Fibroblast of villous mesenchyme (primary cell): ENCODE results near the gene CDH13. TPM values are rescaled to one million over a fixed set of nuclear protein-coding genes. Genes with fewer than 3 reads are reported as not detected.

Experiments
- DNase-seq: peaks from one replicate; pipeline ENCODE4 v3.0.0-alpha.2; 2010; ENCODE audit warnings: low read depth
- H3K4me3 ChIP-seq: 2 replicates; pipeline ENCODE4 v1.5.1; 2011; ENCODE audit warnings: low read depth, mild to moderate bottlenecking, low read length
- total RNA-seq: library from RNA; depleted of rRNA; stranded (reverse); fragments of >200 nt; gene quantifications from 2 replicates; pipeline ENCODE4 v1.2.3, GENCODE V29; 2012
- TF ChIP-seq, protein P1 (sequence below): IDR thresholded peaks from 2 replicates; pipeline ENCODE4 v1.5.1; 2012; ENCODE audit warnings: low read depth, mild to moderate bottlenecking, low read length; ENCODE audit not compliant: insufficient read depth

Gene CDH13
- total RNA-seq, 1 donor = 47.5 TPM

DNA sequence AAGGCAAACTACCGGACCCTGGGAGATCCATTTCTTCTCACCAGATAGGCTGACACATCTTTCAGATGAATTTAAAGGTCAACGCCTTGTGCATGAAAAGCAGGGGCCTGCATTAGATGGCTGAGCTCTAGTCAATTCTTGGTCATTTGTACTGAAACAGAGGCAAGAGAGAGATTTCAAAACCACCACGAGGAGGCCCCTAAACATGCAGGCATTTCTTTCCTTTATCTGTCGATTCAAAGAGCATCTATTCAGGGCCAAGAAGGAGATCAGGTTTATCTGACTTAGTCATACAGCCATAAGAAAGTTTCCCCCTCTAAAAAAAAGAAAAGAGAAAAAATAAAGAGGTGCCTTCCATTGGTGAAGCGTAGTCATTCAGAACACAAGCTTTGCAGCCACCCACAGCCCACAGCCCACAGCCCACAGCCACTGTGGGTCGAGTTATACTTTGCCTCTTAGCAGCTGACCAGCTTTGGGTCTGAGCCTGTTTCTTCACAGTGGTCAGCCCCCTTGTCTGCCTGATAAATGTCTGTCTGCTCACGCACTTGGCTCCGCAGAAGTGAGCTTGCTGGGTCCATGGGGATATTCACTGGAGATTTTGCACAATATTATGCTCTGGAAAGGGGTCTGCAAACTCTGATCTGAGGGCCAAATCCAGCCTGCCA is 207.5 kb downstream of the CDH13 start:
- no peak for DNase-seq
- TF ChIP-seq, protein P1, sequence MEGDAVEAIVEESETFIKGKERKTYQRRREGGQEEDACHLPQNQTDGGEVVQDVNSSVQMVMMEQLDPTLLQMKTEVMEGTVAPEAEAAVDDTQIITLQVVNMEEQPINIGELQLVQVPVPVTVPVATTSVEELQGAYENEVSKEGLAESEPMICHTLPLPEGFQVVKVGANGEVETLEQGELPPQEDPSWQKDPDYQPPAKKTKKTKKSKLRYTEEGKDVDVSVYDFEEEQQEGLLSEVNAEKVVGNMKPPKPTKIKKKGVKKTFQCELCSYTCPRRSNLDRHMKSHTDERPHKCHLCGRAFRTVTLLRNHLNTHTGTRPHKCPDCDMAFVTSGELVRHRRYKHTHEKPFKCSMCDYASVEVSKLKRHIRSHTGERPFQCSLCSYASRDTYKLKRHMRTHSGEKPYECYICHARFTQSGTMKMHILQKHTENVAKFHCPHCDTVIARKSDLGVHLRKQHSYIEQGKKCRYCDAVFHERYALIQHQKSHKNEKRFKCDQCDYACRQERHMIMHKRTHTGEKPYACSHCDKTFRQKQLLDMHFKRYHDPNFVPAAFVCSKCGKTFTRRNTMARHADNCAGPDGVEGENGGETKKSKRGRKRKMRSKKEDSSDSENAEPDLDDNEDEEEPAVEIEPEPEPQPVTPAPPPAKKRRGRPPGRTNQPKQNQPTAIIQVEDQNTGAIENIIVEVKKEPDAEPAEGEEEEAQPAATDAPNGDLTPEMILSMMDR = no peak
- H3K4me3 ChIP-seq = no peak overlapping the region

DNA sequence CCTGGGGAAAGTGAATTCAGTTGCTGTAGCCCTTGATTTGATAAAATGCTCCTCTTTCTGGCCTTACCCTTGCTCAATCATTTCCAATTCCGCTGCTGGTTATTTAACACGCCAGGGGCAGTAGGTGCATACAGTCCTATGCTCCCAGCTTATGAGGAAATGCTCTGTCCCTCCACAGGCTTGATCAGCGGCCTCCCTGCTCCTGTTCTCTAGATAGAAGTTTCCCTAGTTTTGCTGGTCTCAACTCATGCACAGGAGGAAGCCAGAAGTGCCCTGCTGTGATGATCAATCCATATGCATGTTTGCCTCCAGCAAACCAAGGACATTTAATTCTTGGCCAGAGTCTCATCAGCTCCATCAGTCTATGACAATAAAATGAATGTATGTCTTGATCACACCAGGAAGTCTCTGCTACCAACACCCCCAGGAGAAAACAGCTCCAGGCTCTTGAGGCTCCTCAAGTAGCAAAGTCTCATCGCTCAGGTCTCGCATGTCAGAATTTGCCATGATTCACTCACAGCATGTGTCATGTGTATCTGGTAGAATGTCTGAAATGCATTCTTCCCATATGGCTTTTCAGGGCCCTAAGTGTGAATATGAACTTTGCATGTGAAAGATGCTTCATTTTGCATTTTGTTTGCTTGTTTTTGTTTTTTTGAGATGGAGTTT is 208.9 kb downstream of the CDH13 start:
- no peak overlapping the region for H3K4me3 ChIP-seq
- DNase-seq = no peak
- TF ChIP-seq, protein P1 = no peak

DNA sequence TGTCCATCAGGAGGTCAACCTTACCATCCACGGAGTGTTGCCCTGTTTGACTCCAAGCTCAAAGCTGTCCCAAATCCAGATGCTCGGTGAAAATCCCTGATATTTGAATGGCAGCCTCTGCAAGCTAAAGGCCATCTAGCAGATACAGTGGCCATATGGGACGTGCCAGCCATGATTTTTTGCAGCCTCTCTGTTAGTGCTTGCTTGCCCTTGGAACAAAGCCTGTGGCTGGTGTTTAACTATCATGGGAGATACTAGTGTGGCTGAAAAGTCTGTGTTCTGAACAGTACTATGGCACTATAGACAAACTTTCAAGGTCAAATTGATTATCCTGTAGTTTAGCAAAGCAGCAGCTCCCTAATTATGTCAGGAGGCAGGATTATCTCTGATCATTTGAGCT is 214.3 kb downstream of the CDH13 start:
- no peak overlapping the region for H3K4me3 ChIP-seq
- TF ChIP-seq, protein P1 = no peak
- DNase-seq = no peak

DNA sequence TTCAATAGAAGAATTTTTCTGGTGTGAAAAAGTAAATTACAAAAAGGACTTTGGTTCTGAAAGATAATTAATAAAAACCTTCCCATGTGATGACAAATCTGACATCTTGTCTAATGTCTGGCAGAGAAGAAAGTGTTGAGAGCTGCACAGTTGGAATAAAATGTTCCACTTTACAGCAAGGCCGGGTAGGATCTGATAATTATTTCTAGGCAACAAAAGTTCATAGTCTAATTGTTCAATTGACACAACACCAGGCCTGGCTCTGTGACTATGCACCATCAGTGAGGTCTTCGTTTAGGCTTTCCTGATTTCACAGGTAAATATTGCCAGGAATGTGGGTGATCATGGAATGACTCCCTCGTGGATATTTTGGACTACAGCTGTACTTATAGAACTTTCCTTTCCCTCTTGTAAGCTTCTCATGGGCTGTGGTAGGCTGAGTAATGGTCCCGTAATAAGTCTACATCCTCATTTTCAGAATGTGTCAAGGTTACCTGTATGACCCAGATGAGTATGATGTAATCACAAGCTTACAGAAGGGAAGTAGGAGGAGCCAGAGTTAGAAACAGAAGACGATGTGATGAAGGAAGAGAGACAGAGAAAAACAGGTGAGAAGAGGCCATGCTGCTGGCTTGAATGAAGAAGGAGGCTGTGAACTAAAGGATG is 217.0 kb downstream of the CDH13 start:
- no peak overlapping the region for H3K4me3 ChIP-seq
- no peak for DNase-seq
- TF ChIP-seq, protein P1 = no peak

DNA sequence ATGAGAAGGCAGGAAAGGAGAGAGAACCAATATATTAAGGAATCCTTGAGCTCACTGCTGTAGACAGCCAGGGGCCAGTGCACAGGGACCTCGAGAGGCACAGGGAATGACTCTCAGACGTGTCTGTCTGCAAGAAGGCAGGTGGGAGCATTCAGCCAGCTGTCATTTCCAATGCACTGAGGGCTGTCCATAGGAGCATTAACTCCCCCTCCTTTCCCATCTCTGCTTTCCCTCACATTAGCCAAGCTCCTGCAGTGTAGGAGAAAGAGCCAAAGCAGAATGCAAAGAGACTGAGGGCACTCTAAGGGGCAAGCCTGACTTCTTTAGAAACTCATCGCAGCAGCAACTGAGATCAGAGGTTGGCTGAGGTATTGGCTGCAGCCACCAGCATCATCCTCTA is 218.3 kb downstream of the CDH13 start:
- TF ChIP-seq, protein P1 = no peak
- no peak overlapping the region for H3K4me3 ChIP-seq
- DNase-seq = no peak

DNA sequence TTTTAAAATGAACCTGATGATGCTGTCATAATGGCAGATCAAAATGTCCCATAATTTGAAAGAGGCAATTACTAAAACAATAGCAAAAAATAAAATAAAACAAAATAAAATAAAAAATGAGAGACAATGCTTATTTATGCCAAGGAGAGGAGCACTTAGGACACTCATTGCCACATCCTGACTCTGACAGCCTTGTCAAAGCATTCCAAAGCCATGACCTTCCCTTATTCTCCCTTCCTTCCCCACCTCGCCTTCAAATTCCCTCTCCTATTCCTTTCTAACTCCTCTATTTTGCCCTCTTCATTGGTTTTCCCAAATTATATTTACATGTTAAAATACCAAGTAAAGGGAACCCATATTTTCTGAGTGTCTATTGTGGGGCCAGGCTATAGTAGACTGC is 220.0 kb downstream of the CDH13 start:
- TF ChIP-seq, protein P1 = no peak
- no peak for DNase-seq
- no peak overlapping the region for H3K4me3 ChIP-seq
